Measurements from ENCODE around the gene MAGI2. TPM values are rescaled to one million over a fixed set of nuclear protein-coding genes. Genes with fewer than 3 reads are reported as not detected.

MAGI2 gene
- total RNA-seq, 6 experiments from 2014 or later: 7.1 to 9.8 (median 8.5) TPM

GRCh38 chr7:78558566-78558965, 894.9 kb downstream of the MAGI2 start:
- TF ChIP-seq CTCF (IDR thresholded peaks at IDR 0.05): no peak
- Mint-ChIP-seq H3K4me3 (no peak overlapping the region), H3K36me3 (ENCODE audit: low read depth) (no peaks in the 10 kb centered on the region), H3K27ac (no peak overlapping the region), H3K4me1 (ENCODE audit: low read depth) (peaks cover 17% of the 10 kb centered on the region), H3K27me3 (ENCODE audit: insufficient read depth) (peaks cover 1% of the 10 kb centered on the region; the same call in 1 of the 2 replicates), H3K9me3 (no peaks in the 10 kb centered on the region)
- no peak for DNase-seq

- peaks cover 5% of the 10 kb centered on the region; the same call in 1 of the 2 replicates for H3K36me3 Mint-ChIP-seq (ENCODE audit: low read depth)
- H3K4me3 Mint-ChIP-seq: no peak overlapping the region
- no peaks in the 10 kb centered on the region; the same call in 1 of the 2 replicates for H3K4me1 Mint-ChIP-seq (ENCODE audit: low read depth)
- H3K27ac Mint-ChIP-seq: no peak overlapping the region
- no peak for DNase-seq
- H3K27me3 Mint-ChIP-seq (ENCODE audit: insufficient read depth): no peaks in the 10 kb centered on the region
- TF ChIP-seq CTCF (IDR thresholded peaks at IDR 0.05): no peak
- no peaks in the 10 kb centered on the region for H3K9me3 Mint-ChIP-seq
These were observed 909.5 kb downstream of the MAGI2 start for GRCh38 chr7:78543976-78544375.

- H3K36me3 Mint-ChIP-seq (ENCODE audit: low read depth): peaks cover 5% of the 10 kb centered on the region; the same call in 1 of the 2 replicates
- TF ChIP-seq CTCF (IDR thresholded peaks at IDR 0.05): no peak
- no peak overlapping the region for H3K27ac Mint-ChIP-seq
- no peaks in the 10 kb centered on the region for H3K9me3 Mint-ChIP-seq
- H3K4me1 Mint-ChIP-seq (ENCODE audit: low read depth): no peaks in the 10 kb centered on the region; the same call in 1 of the 2 replicates
- H3K27me3 Mint-ChIP-seq (ENCODE audit: insufficient read depth): no peaks in the 10 kb centered on the region
- no peak for DNase-seq
- H3K4me3 Mint-ChIP-seq: no peak overlapping the region
These were observed 910.5 kb downstream of the MAGI2 start for GRCh38 chr7:78542981-78543380.

DNA sequence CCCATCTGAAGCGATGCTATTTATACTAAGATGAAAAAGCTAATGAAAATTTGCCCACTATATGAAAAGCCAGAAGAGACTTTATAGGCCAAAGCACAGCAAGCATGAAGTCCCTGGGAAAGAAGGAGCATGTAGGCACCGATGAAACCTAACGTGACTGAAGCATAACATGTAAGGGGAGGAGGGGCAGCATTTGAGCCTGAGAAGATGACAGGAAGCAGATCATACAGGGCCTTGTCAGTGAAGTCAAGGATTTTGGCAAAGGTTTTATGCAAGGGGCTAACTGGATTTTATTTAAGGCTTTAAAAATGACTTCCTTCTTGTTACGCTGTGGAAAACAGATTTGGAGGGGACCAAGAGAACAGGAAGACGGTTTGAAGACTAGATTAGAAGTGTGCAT, 910.9 kb downstream of the MAGI2 start:
- H3K4me1 Mint-ChIP-seq (ENCODE audit: low read depth): no peaks in the 10 kb centered on the region; the same call in 1 of the 2 replicates
- DNase-seq: no peak
- no peak overlapping the region for H3K4me3 Mint-ChIP-seq
- H3K27me3 Mint-ChIP-seq (ENCODE audit: insufficient read depth): no peaks in the 10 kb centered on the region
- no peak for TF ChIP-seq CTCF (IDR thresholded peaks at IDR 0.05)
- no peak overlapping the region for H3K27ac Mint-ChIP-seq
- H3K36me3 Mint-ChIP-seq (ENCODE audit: low read depth): peaks cover 9% of the 10 kb centered on the region; the same call in 1 of the 2 replicates
- no peaks in the 10 kb centered on the region for H3K9me3 Mint-ChIP-seq

- Mint-ChIP-seq H3K36me3 (ENCODE audit: low read depth) (peaks cover 16% of the 10 kb centered on the region), H3K27ac (no peak overlapping the region), H3K4me3 (no peak overlapping the region), H3K9me3 (no peaks in the 10 kb centered on the region), H3K4me1 (ENCODE audit: low read depth) (peaks cover 8% of the 10 kb centered on the region), H3K27me3 (ENCODE audit: insufficient read depth) (0 out of 2 replicates have a peak, but pooled peaks cover 2% of the 10 kb centered on the region)
- TF ChIP-seq CTCF (IDR thresholded peaks at IDR 0.05): no peak
- no peak for DNase-seq
These were observed 913.6 kb downstream of the MAGI2 start for GRCh38 chr7:78539825-78540224.

GRCh38 chr7:78535655-78536054, 917.8 kb downstream of the MAGI2 start:
- Mint-ChIP-seq H3K4me1 (ENCODE audit: low read depth) (peaks cover 16% of the 10 kb centered on the region), H3K27me3 (ENCODE audit: insufficient read depth) (0 out of 2 replicates have a peak, but pooled peaks cover 2% of the 10 kb centered on the region), H3K9me3 (no peaks in the 10 kb centered on the region), H3K36me3 (ENCODE audit: low read depth) (peaks cover 16% of the 10 kb centered on the region), H3K27ac (no peak overlapping the region), H3K4me3 (no peak overlapping the region)
- DNase-seq: no peak
- TF ChIP-seq CTCF (IDR thresholded peaks at IDR 0.05): no peak

Measured in HFFc6 (cell line).